ENCODE results near the gene ZC3H18. TPM values are rescaled to one million over a fixed set of nuclear protein-coding genes. Genes with fewer than 3 reads are reported as not detected.

Gene ZC3H18
- total RNA-seq, 4 donors from 2014 or later: 15.7 to 20.8 (median 20.3) TPM

- Histone ChIP-seq H3K4me1 (peaks cover 22% of the 10 kb centered on the region), H3K36me3 (peaks cover 7% of the 10 kb centered on the region), H3K9me3 (no peaks in the 10 kb centered on the region), H3K4me3 (peak overlapping the region; percentile 84), H3K27me3 (no peaks in the 10 kb centered on the region), H3K27ac (no peak overlapping the region)
- DNase-seq (ENCODE audit: low spot score in 2 of 2): no peak
- TF ChIP-seq EP300 (IDR thresholded peaks at IDR 0.05): no peak
- no peak for TF ChIP-seq POLR2A (IDR thresholded peaks at IDR 0.05)
- TF ChIP-seq CTCF (IDR thresholded peaks at IDR 0.05): no peak
- TF ChIP-seq POLR2AphosphoS5 (IDR thresholded peaks at IDR 0.05): no peak
- 88% methylated on average over 14 of the region's 18 CpGs for WGBS
These were observed 1.2 kb upstream of the ZC3H18 start for GRCh38 chr16:88568710-88569613.

GRCh38 chr16:88569614-88569984, 604 bp upstream of the ZC3H18 start:
- no peak for TF ChIP-seq POLR2A (IDR thresholded peaks at IDR 0.05)
- TF ChIP-seq CTCF (IDR thresholded peaks at IDR 0.05): no peak
- no peak for TF ChIP-seq EP300 (IDR thresholded peaks at IDR 0.05)
- TF ChIP-seq POLR2AphosphoS5 (IDR thresholded peaks at IDR 0.05): no peak
- 6% methylated on average over 14 of the region's 28 CpGs for WGBS
- H3K9me3 ChIP-seq: no peaks in the 10 kb centered on the region
- H3K4me3 ChIP-seq: peak overlapping the region; percentile 84
- H3K4me1 ChIP-seq: peaks cover 22% of the 10 kb centered on the region
- H3K27ac ChIP-seq: peak overlapping the region; percentile 87
- no peaks in the 10 kb centered on the region for H3K27me3 ChIP-seq
- peak in 1 of 2 donors; percentile 76 for DNase-seq (ENCODE audit: low spot score in 2 of 2)
- H3K36me3 ChIP-seq: peaks cover 7% of the 10 kb centered on the region

GRCh38 chr16:88570691-88571092, 489 bp downstream of the ZC3H18 start:
- Histone ChIP-seq H3K27me3 (no peaks in the 10 kb centered on the region), H3K4me1 (peaks cover 22% of the 10 kb centered on the region), H3K4me3 (peak overlapping the region; percentile 84), H3K36me3 (peaks cover 14% of the 10 kb centered on the region), H3K9me3 (no peaks in the 10 kb centered on the region), H3K27ac (peak overlapping the region; percentile 87)
- TF ChIP-seq CTCF (IDR thresholded peaks at IDR 0.05) (no peak), POLR2A (IDR thresholded peaks at IDR 0.05) (no peak), EP300 (IDR thresholded peaks at IDR 0.05) (no peak), POLR2AphosphoS5 (IDR thresholded peaks at IDR 0.05) (no peak)
- WGBS: 0% methylated on average over 7 of the region's 35 CpGs
- no peak for DNase-seq (ENCODE audit: low spot score in 2 of 2)

GRCh38 chr16:88575251-88575650, 5.0 kb downstream of the ZC3H18 start:
- Histone ChIP-seq H3K27me3 (no peaks in the 10 kb centered on the region), H3K4me3 (no peak overlapping the region), H3K4me1 (peaks cover 13% of the 10 kb centered on the region), H3K27ac (no peak overlapping the region), H3K9me3 (no peaks in the 10 kb centered on the region), H3K36me3 (peaks cover 58% of the 10 kb centered on the region)
- no peak for TF ChIP-seq POLR2A (IDR thresholded peaks at IDR 0.05)
- TF ChIP-seq EP300 (IDR thresholded peaks at IDR 0.05): no peak
- no peak for TF ChIP-seq POLR2AphosphoS5 (IDR thresholded peaks at IDR 0.05)
- TF ChIP-seq CTCF (IDR thresholded peaks at IDR 0.05): no peak
- DNase-seq (ENCODE audit: low spot score in 2 of 2): no peak
- 94% methylated on average over 11 of the region's 11 CpGs for WGBS

GRCh38 chr16:88576307-88576706, 6.1 kb downstream of the ZC3H18 start:
- TF ChIP-seq EP300 (IDR thresholded peaks at IDR 0.05) (no peak), CTCF (IDR thresholded peaks at IDR 0.05) (no peak), POLR2A (IDR thresholded peaks at IDR 0.05) (no peak), POLR2AphosphoS5 (IDR thresholded peaks at IDR 0.05) (no peak)
- H3K27ac ChIP-seq: no peak overlapping the region
- H3K36me3 ChIP-seq: peaks cover 69% of the 10 kb centered on the region
- H3K4me1 ChIP-seq: peaks cover 6% of the 10 kb centered on the region
- 94% methylated on average over 11 of the region's 13 CpGs for WGBS
- DNase-seq (ENCODE audit: low spot score in 2 of 2): no peak
- H3K4me3 ChIP-seq: no peak overlapping the region
- H3K9me3 ChIP-seq: no peaks in the 10 kb centered on the region
- no peaks in the 10 kb centered on the region for H3K27me3 ChIP-seq
